GM18519 (cell line): ENCODE measurements around the gene GLCCI1.
A peak's percentile ranks its signal among the peaks of the same experiment; 100 is the strongest.
"Not testable (repeated sequence)": the region's sequence is repeated elsewhere in the genome, so short reads cannot be mapped to it uniquely, and the experiment has no call there.

ENCODE experiments used
- ATAC-seq: cut with Tn5 transposase; IDR thresholded peaks from one replicate; pipeline ENCODE4 v1.9.1; 2021; ENCODE audit warnings: mild to moderate bottlenecking, moderate library complexity; ENCODE audit not compliant: unreplicated experiment, low FRiP score

The GLCCI1 gene

DNA sequence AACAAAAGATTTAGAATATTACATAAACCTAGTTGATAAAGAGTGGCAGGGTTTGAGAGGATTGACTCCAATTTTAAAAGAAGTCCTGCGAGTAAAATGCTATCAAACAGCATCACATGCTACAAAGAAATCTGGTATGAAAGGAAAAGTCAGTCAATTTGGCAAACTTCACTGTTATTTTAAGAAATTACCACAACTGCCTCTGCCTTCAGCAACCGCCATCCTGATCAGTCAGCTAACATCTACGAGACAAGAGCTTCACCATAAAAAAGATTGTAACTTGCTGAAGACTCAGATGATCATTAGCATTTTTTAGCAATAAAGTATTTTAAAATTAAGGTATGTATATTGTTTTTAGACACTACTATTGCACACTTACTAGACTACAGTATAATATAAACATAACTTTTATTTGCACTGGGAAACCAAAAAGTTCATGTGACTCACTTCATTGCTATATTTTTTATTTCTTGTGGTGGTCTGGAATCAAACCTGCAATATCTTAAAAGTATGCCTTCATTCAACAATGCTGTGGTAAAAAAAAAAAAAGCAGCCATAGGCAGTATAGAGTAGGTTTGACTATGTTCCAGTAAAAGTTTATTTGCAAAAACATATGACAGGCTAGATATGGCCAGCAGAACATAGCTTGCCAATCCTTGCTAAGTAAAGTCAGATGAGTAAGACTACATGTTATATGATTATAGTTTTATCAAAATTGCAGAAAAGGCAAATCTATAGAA lies 74.4 kb downstream of the GLCCI1 start:
- no peak for ATAC-seq

DNA sequence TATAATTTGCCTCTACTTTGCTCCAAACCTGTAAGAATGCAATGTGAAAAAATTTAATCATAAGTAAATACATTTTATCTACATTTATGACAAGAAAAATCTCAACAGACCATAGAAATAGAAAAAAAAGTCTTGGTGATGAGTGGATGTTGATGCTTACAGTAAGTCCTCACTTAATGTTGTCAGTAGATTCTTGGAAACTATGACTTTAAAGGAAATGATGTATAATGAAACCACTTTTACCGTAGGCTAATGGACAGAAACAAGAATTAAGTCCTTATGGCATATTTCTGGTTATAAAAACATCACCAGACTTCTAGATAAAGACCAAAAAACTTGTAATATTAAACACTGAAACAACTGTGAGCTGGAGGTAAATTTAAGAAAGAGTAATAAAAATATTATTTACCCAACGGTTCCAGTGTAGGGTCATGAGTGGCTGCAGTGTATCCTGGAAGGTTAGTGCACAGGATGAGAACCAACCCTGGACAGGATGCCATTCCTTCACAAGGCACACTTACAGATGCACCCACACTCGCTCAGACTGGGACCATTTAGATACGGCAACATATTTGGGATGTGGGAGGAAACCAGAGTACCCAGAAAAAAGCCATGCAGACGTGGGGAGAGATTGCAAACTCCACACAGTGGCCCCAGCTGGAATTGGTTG lies 76.3 kb downstream of the GLCCI1 start:
- no peak for ATAC-seq

DNA sequence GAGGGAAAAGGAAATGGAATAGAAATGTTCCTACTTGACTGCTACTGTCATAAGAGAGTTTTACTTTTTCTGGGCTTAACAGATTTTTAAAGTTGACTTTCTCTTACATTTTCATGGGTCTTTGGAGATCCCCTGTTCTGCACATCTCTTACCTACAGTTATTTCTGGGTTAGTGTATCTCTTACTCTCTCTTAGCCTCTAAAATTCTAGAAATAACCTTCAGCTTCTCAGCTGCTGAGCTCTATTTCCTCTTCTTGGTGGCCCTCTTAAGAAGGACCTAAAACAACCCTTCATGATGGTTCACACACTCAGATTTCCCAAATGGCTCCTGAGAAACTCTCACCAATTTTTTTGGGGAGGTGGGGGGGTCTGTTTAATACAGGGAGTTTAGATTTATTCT lies 79.5 kb downstream of the GLCCI1 start:
- ATAC-seq = peak; percentile 46

DNA sequence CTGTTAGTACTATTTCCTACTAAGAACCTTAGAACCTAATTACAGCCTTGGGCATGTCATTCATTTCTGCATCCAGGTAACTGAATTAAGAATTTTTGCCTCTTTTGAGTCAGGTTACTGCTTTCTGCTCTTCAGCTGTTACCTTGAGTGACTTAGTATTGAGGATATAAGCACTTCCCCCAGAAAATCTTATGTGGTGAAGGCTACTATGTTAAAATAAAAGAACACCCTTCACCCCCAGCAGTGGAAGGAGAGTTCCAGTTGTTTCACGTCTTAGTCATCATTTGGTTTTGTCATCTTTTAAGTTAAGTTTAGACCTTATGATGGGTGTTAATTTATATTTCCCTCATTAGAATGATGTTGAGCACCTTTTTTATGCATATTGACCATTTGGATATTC lies 82.8 kb downstream of the GLCCI1 start:
- no peak for ATAC-seq

DNA sequence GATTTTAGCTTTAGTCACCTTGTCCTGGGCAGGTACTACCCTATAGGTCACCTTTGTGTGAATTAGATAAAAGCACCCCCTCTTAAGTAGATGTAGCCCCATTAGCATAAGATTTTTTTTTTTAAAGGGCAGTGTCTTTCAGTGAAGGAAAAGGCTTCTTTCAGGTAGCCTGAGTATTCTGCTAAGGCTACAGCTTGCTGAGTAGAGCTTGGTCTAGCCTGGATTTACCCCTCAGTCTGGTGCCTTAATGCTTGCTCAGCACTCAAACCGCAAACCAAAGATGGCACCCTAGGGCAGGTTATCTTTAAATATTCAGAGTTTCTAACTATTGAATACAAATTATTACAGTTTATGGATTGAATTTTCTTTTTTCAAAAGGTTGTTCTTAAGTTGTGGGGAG lies 83.4 kb downstream of the GLCCI1 start:
- ATAC-seq = no peak

DNA sequence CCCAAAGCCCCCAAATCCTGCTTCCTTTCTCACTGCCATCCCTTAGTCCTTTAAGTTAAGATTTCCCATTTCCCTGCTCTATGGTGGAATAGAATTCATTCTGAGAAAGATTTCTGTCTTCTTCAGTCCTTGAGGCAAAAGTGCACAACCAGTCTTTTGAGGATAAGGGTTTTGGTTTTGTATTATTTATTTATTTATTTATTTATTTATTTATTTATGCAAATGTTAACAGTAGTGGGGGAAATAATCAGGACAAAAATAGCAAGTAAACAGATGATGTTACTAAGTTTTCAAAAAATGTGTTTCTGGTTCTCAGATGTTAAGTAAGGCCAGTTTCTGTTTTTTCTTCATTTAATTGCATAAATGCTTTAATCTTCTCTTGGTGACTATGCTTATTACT lies 84.2 kb downstream of the GLCCI1 start:
- no peak for ATAC-seq

DNA sequence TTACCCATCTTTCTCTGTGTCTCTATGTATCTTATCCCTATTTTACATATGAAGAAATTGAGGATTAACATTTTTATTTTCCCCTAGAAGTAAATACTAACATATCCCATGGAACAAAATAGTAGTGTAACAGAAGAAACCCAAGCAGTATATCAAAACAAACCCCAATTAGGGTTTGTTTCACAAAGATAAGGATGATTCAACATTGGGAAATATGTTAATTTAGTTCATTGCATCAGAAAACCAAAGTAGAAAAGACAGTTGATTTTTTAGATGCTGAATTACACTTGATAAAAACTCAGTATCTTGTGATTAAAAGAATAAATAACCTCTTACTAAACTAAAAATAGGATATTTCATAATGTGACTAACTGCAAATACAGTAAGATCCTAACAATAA lies 87.8 kb downstream of the GLCCI1 start:
- no peak for ATAC-seq

DNA sequence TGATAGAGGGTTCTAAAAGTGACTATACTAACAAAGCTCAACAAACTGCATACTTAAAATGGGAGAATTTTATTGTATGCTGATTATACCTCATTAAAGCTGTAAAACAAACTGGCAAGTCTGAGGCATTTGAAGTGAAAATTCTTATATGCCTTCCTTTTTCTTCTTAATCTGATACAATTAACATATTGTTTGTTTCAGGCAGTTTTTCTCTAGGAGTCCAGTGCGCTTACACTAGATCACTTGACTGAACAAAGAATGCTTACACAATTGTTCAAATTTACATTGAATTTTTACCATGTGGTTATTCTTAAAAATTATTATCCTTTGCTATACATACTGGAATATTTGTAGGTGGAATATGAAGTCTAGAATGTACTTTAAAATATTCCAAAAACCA lies 89.0 kb downstream of the GLCCI1 start:
- ATAC-seq = no peak

DNA sequence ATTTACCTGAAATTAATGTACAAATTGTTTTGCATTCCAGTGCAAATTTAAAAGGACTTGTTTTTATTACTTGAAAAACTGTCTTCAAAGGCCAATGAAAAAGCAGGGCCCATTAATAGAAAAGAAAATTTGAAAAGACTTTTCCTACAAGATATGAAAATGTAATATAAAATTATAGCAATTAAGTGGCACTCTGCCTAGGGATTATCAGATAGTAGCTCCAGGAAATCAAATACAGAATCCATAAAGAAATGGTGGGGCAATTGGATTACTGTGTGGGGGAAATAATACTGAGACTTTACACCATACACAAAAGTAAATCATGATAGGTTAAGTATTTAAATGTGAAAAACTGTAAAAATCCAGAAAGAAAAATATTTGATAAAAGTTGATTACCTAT lies 89.7 kb downstream of the GLCCI1 start:
- no peak for ATAC-seq

DNA sequence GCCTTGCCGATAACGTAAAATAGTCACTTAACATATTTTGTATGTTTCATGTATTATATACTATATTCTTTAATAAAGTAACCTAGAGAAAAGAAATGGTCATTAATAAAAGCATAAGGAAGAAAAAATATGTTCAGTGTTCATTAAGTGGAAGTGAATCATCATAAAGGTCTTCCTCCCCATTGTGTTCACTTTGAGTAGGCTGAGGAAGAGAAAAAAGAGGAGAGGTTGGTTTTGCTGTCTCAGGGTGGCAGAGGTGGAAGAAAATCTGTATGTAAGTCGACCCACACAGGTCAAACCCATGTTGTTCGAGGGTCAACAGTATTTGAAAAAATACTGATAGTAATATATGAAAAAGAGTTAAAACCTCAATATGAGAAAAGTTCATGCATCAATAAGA lies 90.3 kb downstream of the GLCCI1 start:
- no peak for ATAC-seq

DNA sequence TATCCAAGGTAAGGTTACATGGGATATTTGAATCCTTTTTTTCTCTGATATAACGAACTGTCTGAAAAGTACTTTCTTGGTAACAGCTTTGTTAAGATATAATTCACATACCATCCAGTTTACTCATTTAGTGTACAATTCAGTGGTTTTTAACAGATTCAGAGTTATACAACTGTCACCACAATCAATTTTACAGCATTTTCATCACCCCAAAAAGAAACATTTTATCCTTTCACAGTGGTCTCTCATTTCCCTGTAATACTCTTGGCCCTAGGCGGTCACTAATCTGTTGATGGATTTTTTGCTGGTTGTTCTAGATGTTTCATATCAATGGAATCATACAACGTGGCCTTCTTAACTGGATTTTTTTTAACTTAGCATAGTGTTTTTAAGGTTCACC lies 91.6 kb downstream of the GLCCI1 start:
- no peak for ATAC-seq

DNA sequence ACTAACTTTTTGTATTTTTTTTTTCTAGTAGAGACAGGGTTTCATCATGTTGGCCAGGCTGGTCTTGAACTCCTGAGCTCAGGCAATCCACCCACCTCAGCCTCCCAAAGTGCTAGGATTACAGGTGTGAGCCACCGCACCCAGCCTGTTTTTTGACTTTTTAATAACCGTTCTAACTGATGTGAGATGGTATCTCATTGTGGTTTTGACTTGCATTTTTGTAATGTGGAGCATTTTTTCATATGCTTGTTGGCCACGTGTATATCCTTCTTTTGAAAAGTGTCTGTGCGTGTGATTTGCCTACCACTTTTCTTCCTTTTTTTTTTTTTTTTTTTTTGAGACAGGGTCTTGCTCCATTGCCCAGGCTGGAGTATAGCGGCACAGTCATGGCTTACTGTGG lies 94.7 kb downstream of the GLCCI1 start:
- not testable (repeated sequence) for ATAC-seq

DNA sequence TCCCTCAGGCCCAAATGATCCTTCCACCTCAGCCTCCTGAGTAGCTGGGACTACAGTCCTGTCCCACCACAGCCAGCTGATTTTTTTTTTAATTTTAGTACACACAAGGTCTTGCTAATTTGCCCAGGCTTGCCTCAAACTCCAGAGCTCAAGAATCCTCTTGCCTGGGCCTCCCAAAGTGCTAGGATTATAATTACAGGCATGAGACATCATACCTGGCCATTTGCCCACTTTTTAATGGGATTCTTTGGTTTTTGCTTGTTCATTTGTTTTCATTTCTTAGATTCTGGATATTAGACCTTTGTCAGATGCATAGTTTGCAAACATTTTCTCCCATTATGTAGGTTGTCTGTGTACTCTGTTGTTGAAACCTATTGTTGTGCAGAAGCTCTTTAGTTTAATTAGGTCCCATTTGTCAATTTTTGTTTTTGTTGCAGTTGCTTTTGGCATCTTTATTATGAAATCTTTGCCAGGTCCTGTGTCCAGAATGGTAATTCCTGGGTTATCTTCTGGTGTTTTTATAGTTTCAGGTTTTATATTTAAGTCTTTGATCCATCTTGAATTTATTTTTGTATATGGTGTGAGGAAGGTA lies 95.2 kb downstream of the GLCCI1 start:
- ATAC-seq = no peak

DNA sequence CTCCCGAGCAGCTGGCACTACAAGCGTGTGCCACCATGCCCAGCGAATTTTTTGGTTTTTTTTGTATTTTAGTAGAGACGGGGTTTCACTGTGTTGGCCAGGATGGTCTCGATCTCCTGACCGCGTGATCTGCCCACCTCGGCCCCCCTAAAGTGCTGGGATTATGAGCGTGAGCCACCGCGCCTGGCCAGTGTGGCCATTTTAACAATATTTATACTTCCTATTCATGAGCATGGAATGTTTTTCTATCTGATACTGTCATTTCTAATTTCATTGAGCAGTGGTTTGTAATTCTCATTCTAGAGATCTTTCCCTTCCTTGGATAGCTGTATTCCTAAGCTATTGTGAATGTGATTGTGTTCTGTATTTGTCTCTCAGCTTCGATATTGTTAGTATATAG lies 96.2 kb downstream of the GLCCI1 start:
- no peak for ATAC-seq

DNA sequence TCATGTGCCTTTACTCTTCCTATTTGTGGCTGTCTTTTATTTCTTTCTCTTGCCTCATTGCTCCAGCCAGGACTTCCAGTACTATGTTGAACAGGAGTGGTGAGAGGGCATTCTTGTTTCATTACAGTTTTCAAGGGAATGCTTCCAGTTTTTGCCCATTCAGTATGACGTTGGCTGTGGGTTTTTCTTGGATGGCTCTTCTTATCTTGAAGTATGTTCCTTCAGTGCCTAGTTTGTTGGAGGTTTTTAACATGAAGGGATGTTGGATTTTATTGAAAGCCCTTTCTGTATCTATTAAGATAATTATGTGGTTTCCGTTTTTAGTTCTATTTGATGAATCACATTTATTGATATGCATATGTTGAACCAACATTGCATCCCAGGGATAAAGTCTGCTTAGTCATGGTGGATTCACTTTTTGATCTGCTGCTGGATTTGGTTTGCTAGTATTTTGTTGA lies 96.8 kb downstream of the GLCCI1 start:
- no peak for ATAC-seq

DNA sequence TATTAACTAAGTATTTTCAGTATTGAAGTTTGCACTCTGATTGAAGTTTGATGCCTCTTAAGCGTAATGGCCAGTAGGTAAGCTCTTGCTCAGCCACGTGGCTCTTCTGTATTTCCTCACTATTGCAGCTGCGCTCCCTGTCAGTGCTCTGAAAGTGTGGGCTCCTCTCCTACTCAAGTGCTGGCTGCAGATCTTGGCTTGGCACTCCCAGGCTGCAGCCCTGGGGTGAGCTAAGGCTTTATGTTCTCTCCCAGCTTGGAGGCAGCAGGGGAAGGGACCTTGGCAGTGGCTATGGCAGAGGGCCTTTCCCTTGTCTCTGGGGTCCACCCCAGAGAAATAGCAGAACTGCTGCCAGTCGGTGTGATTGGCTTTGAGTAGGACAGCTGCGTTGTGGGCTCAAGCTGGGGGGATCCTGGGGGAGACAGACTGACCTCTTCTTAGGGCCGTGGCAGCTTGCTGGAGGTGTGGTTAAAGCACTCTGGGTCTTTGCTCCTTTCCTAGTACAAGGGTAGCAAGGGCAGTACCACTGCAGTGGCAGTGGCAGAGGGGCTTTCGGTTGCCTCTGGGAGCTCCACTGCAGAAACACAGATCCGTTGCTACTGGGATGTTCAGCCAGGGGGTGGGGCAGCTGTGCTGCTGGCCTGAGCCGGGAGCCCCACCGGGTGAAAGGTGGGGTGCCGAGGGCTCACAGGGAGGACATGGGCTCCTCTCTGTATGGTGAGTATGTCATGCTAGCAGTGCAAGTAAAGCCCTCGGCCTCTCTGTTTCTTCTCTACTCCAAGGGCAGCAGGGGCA lies 100.5 kb downstream of the GLCCI1 start:
- no peak for ATAC-seq

DNA sequence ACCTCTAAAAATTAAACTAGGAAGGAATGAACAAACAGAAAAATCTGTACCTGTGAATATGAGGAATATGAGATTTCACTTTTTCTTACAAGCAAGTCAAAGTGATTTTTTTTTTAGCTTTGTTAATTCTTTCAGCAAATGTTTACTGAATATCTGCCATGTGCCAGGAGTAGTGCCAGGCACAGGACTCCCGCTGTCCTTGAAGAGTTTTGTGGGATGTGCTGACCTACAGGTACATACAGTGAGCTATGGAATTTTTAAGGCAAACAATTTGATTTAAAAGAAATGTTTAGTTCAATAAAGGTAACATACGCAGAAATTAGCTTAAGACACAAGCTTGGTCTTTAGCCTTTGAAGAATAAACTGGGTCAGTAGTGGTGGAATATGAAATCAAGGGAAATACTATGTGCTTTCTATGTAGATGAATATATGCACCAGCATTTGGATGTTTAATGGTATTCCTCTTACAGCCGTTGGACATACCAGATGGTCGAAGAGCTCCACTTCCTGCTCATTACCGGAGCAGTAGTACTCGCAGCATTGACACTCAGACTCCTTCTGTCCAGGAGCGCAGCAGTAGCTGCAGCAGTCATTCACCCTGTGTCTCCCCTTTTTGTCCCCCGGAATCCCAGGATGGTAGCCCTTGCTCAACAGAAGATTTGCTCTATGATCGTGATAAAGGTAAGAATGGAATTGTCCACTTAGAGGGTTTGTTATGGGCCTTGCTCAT lies 102.0 kb downstream of the GLCCI1 start:
- ATAC-seq = no peak

DNA sequence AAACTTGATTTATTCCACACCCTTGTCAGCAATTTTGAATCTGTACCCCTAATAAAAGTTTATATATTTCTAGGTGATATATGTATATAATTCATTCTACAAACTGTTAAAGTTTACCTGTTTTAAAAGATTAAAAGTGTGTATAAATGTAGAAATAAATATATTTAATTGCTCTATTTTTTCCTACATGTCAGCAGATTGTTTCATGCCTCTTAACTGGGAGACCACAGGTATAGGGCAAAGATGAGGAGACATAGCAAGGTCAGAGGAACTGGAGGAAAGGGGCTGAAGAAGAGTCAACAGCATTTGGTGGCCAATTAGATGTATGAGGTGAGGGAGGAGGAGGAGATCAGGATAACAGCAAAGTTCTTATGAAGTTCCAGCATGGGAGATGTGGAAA lies 109.8 kb downstream of the GLCCI1 start:
- ATAC-seq = no peak

DNA sequence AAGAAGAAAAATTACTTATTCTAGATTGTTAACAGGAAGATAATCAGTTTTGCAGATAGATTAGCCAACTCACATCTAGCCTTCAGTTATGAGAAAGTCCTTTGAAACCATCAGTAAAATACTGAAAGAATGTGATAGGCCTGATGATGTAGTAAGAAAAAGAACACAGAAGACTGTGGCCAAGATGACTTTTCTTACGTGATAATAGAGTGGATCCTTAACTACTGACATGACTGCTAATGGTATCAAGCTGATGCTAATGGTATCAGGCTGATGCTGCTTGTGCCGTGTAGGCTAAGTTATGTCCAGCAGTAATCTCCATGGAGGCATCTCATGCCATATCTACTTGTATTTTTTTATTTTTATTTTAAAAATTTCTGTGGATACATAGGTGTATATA lies 114.2 kb downstream of the GLCCI1 start:
- no peak for ATAC-seq

DNA sequence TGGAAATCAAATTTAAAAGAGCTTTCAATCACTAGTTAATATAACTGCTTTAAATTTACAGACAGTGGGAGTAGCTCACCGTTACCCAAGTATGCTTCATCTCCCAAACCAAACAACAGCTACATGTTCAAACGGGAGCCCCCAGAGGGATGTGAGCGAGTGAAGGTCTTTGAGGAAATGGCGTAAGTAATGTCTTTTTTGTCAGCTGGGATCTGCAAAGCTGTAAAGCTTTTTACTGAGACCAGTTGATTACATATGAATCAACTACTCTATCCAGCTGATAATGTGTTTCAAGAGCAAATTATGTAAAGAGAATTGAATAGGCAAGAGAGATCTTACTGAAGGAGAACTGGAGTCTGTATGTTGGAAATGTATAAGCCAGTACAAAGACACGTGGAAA lies 116.2 kb downstream of the GLCCI1 start:
- ATAC-seq = no peak
